Measurements from ENCODE around the gene PQBP1.
"Not testable (repeated sequence)": the region's sequence is repeated elsewhere in the genome, so short reads cannot be mapped to it uniquely, and the experiment has no call there.

The PQBP1 gene, protein sequence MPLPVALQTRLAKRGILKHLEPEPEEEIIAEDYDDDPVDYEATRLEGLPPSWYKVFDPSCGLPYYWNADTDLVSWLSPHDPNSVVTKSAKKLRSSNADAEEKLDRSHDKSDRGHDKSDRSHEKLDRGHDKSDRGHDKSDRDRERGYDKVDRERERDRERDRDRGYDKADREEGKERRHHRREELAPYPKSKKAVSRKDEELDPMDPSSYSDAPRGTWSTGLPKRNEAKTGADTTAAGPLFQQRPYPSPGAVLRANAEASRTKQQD

GRCh38 chrX:48897625-48898306 is at the start of gene PQBP1, which contains the start of gene TIMM17B:
Gene PQBP1, plus strand, starts transcription at chrX:48897930. Its CDS starts 580 bp downstream, at chrX:48898510.
Gene TIMM17B, minus strand, starts transcription at chrX:48897768. Its CDS starts 19 bp downstream, at chrX:48897749.
- H3K4me3 ChIP-seq (ENCODE audit: control insufficient read depth, low read depth, low read length): peak within 1 kb of the TSS; percentile 80
- DNase-seq (ENCODE audit: low read depth): peak; percentile 95
- TF ChIP-seq, protein P1, sequence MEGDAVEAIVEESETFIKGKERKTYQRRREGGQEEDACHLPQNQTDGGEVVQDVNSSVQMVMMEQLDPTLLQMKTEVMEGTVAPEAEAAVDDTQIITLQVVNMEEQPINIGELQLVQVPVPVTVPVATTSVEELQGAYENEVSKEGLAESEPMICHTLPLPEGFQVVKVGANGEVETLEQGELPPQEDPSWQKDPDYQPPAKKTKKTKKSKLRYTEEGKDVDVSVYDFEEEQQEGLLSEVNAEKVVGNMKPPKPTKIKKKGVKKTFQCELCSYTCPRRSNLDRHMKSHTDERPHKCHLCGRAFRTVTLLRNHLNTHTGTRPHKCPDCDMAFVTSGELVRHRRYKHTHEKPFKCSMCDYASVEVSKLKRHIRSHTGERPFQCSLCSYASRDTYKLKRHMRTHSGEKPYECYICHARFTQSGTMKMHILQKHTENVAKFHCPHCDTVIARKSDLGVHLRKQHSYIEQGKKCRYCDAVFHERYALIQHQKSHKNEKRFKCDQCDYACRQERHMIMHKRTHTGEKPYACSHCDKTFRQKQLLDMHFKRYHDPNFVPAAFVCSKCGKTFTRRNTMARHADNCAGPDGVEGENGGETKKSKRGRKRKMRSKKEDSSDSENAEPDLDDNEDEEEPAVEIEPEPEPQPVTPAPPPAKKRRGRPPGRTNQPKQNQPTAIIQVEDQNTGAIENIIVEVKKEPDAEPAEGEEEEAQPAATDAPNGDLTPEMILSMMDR (conservative IDR thresholded peaks at IDR 0.05; ENCODE audit: control insufficient read depth, insufficient read depth, low read depth, low read length): no peak

DNA sequence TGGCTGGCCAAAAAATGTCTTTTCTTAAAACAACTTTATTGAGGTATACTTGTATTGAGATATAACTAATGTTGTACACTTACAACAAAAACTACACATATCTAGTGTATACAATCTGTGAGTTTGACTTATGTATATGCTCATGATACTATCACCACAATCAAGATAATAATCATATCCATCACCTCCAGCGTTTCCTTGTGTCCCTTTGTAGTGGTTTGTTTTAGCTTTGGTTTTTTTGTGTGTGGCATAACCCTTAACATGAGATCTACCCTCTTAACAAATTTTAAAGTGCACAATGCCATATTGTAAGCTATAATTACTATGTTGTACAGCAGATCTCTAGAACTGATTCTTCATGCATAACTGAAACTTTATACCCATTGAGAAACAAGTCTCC is 48.9 kb upstream of the PQBP1 start:
- DNase-seq (ENCODE audit: low read depth): no peak
- TF ChIP-seq, protein P1 (conservative IDR thresholded peaks at IDR 0.05; ENCODE audit: control insufficient read depth, insufficient read depth, low read depth, low read length): no peak
- H3K4me3 ChIP-seq (ENCODE audit: control insufficient read depth, low read depth, low read length): no peak overlapping the region

- no peak for DNase-seq (ENCODE audit: low read depth)
- TF ChIP-seq, protein P1 (conservative IDR thresholded peaks at IDR 0.05; ENCODE audit: control insufficient read depth, insufficient read depth, low read depth, low read length): no peak
- no peak overlapping the region for H3K4me3 ChIP-seq (ENCODE audit: control insufficient read depth, low read depth, low read length)
Observed at GRCh38 chrX:48852857-48853256, 44.9 kb upstream of the PQBP1 start.

- DNase-seq (ENCODE audit: low read depth); H3K4me3 ChIP-seq (ENCODE audit: control insufficient read depth, low read depth, low read length): not testable (repeated sequence)
Observed at GRCh38 chrX:48853494-48853893, 44.2 kb upstream of the PQBP1 start.

GRCh38 chrX:48854121-48854804 is 43.5 kb upstream of the PQBP1 start:
- not testable (repeated sequence) for H3K4me3 ChIP-seq (ENCODE audit: control insufficient read depth, low read depth, low read length); DNase-seq (ENCODE audit: low read depth)

GRCh38 chrX:48854898-48855297 is 42.8 kb upstream of the PQBP1 start:
- no peak for DNase-seq (ENCODE audit: low read depth)

GRCh38 chrX:48864210-48864609 is 33.5 kb upstream of the PQBP1 start:
- peak; percentile 36 for DNase-seq (ENCODE audit: low read depth)
- TF ChIP-seq, protein P1 (conservative IDR thresholded peaks at IDR 0.05; ENCODE audit: control insufficient read depth, insufficient read depth, low read depth, low read length): no peak
- H3K4me3 ChIP-seq (ENCODE audit: control insufficient read depth, low read depth, low read length): no peak overlapping the region

More at GRCh38 chrX:48854898-48855297, 42.8 kb upstream of the PQBP1 start:
- TF ChIP-seq, protein P1 (conservative IDR thresholded peaks at IDR 0.05; ENCODE audit: control insufficient read depth, insufficient read depth, low read depth, low read length): peak; percentile 16
- no peak overlapping the region for H3K4me3 ChIP-seq (ENCODE audit: control insufficient read depth, low read depth, low read length)

GRCh38 chrX:48872017-48872416 is 25.7 kb upstream of the PQBP1 start:
- DNase-seq (ENCODE audit: low read depth); H3K4me3 ChIP-seq (ENCODE audit: control insufficient read depth, low read depth, low read length): not testable (repeated sequence)

DNA sequence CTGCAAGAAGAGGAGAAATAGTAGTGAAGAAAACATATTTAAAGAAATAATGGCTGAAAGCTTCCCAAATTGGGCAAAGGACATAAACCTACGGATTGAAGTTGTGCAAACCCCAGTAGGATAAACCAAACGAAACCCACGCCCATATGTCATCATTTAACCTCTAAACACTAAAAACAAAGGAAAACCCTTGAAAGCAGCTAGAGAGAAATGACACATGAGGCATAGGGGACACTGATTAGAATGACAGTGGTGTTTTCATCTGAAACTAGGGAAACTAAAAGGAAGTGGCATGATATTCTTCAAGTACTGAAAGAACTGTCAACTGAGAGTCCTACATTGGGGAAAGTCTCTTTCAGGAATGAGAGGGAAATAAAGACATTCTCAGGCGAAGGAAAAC is 20.8 kb upstream of the PQBP1 start:
- H3K4me3 ChIP-seq (ENCODE audit: control insufficient read depth, low read depth, low read length); DNase-seq (ENCODE audit: low read depth): not testable (repeated sequence)

Data from fibroblast of mammary gland (primary cell).